HG03108 (cell line): ENCODE measurements around the gene MAL.
"Not testable (repeated sequence)": the region's sequence is repeated elsewhere in the genome, so short reads cannot be mapped to it uniquely, and the experiment has no call there.

Experiments
- ATAC-seq: cut with Tn5 transposase; IDR thresholded peaks from one replicate; pipeline ENCODE4 v1.9.1; 2021; ENCODE audit warnings: moderate library complexity; ENCODE audit not compliant: unreplicated experiment

The MAL gene

DNA sequence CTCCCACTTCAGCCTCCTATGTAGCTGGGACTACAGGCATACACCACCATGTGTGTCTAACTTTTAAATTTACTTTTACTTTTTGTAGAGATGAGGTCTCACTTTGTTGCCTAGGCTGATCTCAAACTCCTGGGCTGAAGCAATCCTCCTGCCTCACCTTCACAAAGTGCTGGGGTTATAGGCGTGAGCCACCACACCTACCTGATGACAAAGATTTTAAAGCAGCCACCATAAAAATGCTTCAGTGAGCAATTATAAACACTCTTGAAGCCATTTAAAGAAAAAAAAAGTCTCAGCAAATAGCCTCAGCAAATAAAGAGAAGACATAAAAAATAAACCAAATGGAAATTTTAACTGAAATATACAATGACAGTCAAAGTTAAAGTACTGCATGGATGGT lies 60.5 kb downstream of the MAL start:
- no peak for ATAC-seq

DNA sequence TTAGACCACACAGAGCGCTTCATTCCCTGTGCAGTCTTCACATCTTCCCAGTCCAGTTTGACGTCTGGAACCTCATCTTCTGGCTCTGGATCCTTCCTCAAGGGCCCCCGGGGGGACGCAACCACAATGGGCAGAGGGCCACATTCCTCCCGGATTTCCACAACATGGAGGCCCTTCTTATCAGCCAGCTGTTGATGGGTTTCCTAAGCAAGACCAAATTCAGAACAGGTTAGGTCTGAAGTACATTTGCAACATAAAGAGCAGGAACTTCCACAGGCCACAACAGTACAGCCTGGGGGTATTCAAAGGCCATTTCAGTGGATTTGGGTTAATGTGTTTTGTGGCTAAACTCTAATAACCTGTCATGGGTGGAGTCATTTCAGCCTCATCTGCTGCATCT lies 61.9 kb downstream of the MAL start:
- ATAC-seq, result no peak

DNA sequence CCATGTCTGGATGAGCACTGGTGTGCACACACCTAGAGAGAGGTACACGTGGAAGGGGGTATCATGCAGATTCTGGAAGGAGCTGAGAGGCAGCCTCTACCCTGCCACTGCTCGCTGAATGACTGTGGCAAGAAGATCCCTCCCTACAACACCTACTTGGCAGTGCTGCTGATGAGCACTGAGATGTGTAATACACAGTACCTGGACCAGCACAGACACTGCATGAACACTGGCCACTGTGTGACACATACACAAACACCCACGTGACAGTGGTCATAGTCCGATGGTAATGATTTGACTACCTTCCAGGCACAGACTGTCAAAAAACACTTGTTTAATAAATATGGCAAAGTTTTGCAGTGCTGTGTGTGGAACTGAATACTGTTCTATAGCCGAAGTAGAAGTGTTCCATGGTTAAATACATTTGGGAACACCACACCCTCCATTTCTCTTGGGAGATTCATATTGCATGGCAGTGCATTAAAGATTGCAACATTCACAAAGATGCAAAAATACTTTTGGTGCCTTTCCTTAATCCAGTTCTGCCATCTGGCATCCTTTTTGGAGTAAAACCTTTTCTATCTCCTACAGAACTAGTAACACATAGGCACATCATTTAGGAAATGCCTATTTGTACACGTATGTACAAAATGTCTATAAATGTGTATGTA lies 66.5 kb downstream of the MAL start:
- no peak for ATAC-seq

DNA sequence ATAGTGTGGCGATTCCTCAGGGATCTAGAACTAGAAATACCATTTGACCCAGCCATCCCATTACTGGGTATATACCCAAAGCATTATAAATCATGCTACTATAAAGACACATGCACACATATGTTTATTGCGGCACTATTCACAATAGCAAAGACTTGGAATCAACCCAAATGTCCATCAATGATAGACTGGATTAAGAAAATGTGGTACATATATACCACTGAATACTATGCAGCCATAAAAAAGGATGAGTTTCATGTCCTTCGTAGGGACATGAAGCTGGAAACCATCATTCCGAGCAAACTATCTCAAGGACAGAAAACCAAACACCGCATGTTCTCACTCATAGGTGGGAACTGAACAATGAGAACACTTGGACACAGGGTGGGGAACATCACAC lies 72.8 kb downstream of the MAL start:
- ATAC-seq, result not testable (repeated sequence)

DNA sequence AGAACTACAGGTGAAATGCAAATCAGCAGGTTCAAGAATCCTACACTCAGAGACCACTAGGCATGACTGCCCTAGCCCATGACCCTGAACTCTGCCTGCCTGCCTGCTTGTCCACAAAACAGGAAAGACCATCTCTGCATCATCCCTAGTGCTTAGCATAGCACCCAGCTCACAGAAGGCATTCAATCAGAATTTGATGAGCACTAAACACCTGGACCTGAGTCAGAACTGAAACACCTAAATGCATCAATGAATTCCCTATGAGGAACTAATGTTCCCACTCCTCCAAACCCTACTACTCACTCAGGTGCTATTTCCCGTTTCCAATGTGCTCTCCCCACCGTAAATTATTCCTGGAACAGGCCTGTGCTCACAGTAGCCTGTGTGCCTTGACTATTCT lies 74.4 kb downstream of the MAL start:
- ATAC-seq, result no peak
